Urothelium cell line (cell line): Measurements from ENCODE around the gene DOC2B.
"Not testable (repeated sequence)": the region's sequence is repeated elsewhere in the genome, so short reads cannot be mapped to it uniquely, and the experiment has no call there.

ENCODE experiments used
- DNase-seq: peaks from one replicate; pipeline ENCODE4 v3.0.0; 2011; ENCODE audit warnings: low spot score, mixed read lengths
- FAIRE-seq: peaks from 2 replicates; lab custom pipeline; 2011; peaks lifted over from hg19 to GRCh38; lab: Jason Lieb, UNC

Gene DOC2B

DNA sequence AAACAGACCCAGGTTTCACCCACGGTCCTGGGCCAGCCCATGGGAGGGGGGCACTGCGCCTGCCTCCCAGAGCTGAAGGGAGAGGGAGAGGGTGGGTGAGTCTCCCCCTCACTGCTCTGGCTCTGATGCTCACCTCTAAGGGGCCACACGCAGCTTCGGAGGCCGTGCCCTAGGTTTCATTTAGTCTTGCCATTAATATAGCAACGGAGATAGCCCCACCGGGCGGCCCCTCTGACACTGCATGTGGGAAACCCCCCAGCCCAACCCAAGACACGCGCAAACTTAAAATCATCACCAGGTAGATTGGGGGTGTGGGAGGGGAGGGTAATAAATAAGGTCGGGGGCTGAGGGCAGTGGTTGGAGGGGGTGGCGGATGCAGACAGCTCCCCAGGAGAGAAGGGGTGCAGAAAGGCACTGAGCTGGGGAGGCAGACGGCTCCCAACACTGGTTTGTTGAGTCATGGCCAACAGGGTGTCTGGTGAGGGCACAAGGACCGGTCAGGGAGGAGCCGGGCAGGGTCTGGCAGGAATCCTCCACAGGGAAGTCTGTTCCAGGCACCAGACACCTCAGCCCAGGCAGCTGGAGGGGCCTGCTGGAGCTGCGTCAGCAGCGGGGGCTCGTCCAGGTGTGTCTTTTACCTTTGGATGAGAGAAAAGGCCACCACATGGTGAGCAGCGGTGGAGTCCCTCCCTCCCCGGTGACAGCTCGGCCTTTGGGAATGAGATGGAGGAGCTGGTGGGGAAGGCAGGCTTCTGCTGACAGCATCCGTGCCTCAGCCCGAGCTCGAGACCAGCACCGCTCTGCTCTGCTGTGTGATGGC is 32.0 kb upstream of the DOC2B start:
- FAIRE-seq (no peak), DNase-seq (no peak)

DNA sequence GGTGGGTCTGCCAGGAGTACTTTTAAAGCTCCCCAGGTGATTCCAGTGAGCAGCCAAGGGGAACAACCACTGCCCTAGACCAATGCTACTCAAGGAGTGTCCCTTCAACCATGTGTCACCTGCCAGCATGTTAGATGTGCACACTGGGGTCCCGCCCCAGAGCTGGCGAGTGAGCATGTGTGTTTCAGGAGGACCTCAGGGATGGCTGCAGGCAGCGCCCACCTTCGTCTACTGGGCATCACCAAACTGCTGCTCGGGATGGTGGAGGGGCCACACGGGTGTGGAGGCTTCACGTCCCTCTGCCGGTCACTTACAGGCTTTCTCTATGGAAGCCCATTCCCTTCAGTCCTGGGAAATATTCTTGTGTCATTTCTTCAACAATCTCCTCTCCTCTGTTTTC is 29.0 kb upstream of the DOC2B start:
- no peak for FAIRE-seq
- DNase-seq, result no peak

DNA sequence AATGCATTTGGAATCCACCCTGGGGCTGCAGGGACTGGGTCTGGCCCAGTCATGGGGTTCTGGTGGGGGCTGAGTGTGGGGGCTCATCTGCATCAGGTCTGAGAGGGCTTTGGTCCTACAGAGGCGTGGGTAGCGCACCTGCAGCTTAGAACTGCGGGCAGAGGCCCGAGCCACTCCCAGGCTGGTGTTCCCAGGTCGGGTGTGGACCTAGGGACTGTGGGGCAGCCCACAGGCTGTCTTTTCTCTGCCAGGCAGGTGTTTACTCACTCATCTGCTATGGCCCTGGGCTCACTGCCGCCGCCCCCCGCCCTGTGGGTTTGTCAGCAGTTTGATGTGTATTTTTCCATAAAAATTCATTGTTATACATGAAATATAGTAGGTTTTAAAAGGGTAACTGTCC is 27.0 kb upstream of the DOC2B start:
- FAIRE-seq, result no peak
- no peak for DNase-seq

DNA sequence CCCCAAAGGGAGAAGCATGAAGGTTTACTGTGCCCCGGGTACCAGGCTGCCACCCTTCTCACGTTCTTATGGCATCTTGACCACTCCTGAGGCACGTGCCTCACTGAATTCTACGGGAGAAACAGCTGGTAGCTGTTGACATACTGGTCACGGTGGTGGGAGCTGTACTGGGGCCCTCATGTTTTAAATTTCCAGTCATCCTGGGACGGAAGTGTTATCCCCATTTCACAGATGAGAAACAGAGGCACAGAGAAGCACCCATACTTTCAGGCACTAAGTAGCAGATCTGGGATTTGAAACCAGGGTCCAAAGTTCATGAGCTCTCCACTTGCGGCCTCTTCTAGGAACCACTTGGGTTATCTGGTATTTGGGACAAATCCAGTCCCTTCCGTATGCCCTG is 26.3 kb upstream of the DOC2B start:
- DNase-seq, result no peak
- no peak for FAIRE-seq

DNA sequence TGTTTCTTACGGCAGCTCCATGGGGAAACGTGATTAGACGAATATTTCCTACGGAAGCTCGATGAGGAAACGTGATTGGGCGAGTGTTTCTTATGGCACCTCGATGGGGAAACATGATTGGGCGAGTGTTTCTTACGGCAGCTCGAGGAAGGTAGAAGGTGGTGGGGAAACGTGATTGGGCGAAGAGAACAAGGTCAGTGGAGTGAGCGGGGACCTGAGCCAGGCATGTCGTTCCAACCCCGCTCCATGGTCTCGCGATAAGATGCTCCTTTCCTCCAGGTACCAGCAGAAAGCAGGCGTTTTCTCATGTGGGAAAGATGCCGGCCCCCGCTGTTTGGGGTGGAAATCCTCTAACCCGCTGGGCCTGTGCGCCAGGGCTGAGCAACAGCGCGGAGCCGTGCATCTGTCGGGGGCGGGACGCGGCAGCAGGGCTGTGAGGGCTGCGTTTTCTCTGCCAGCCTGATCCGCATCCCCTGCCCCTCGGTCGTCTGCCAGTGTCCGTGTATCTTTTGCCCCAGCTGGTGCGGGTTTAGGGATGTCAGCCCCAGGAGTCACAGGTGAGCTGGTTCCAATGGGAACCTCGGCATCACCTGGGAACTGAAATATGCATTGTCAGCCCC is 25.6 kb upstream of the DOC2B start:
- FAIRE-seq (no peak), DNase-seq (no peak)

DNA sequence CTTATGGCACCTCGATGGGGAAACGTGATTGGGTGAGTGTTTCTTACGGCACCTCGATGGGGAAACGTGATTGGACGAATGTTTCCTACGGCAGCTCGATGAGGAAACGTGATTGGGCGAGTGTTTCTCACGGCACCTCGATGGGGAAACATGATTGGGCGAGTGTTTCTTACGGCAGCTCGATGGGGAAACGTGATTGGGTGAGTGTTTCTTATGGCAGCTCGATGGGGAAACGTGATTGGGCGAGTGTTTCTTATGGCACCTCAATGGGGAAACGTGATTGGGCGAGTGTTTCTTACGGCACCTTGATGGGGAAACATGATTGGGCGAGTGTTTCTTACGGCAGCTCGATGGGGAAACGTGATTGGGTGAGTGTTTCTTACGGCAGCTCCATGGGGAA is 25.0 kb upstream of the DOC2B start:
- FAIRE-seq, DNase-seq: not testable (repeated sequence)

DNA sequence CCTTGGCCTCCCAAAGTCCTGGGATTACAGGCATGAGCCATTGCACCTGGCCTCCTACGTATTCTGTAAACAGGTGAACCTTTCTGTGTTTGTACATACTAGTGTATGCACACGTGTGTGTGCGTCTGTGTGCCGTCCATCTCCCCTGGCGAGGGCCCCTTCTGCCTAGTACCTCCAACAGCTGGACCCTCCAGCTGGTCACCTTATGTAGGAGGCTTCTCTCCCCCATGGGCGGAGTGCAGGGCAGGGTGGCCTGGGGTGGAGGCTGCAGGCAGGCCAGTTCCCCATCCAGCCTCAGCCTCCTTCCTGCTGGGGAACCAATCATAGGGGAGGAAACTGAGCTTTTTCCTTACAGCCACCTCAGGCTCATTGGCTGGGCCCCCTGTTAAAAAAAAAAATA is 24.4 kb upstream of the DOC2B start:
- FAIRE-seq, result no peak
- DNase-seq, result no peak

DNA sequence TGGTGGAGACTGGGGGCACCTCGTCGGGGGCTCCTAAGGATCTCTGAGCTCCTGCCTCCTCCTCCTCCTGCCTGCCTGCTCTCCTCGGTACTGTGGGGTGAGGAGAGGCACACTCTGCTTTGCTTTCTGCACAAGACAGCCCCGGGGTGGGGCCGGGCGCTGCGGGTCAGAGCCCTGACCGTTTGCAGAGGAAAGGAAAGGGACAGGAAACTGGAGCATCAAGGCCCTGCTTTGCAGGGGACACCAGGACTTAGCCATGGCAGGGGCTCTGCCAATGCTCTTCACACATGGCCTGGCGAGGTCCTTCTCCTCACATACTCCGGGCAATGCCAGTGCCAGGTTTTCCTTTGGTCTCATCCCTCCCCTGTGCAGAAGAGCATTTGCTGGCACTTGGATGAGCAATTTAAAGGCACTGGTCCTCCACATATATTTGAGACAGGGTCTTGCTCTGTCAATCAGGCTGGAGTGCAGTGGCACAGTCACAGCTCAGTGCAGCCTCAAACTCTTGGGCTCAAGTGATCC is 23.8 kb upstream of the DOC2B start:
- FAIRE-seq (no peak), DNase-seq (no peak)

DNA sequence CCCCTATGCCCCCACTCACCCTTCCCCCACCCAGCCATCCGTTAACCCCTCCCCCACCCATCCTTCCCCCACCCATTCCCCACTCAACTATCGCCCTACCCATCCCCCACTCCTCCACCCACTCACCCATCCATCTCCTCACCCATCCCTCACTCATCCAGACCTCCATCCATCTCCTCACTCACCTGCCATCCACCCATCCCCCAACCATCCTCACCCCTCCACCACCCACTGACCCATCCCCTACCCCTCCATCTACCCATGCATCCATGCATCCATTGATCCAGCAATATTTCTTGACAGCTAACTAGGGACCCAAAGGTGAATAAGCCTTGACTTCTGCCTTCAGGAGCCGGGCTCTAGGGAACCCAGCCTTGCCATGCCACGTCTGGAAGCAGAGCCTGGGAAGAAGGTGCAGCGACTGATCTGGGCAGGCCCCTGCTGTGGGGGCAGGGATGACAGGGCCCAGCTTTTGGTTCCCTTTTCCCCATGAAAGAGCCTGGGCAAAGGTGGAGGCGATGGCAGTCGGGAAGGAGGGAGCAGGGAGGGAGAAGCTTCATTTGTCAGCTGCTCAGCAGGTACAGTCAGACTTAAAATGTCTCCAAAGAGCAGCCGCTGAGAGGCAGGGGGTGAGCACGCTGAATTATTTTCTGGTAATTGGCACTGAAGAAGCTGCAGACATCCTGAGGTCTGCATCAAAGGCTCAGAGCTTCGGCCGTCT is 23.1 kb upstream of the DOC2B start:
- no peak for FAIRE-seq
- no peak for DNase-seq

DNA sequence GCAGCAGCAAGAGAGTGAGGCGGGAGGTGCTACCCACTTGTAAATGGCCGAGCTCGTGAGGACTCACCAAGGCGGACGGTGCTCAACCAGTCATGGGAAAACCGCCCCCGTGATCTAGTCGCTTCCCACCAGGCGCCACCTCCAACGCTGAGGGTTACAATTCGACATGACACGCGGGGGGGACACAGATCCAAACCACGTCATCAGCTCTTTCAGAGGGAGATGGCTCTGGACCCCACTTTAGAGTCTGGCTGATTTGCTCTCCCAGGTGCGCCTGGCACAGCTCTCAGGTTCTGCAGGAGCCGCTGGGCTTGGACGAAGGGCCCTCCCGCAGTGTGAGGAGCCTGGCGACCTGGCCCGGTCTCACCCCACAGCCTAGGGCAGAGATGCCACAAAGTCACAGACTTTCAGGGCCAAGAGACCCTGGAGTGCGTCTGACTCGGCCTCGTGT is 21.1 kb upstream of the DOC2B start:
- DNase-seq, result no peak
- FAIRE-seq, result no peak

DNA sequence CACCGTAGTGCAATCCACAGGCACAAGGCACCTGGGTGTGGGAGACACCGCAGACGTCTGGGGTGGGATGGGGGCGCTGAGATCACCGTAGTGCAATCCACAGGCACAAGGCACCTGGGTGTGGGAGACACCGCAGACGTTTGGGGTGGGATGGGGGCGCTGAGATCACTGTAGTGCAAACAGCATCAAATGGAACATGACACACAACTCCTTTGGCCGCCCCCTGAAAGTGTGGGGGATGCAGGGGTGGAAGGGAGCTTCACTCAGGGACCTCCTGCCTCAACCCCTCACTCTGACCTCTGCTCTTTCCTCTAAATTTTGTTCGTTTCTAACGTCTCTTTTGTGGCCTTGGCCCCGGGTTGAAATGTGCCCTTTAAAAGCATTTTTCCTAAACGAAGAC is 20.3 kb upstream of the DOC2B start:
- not testable (repeated sequence) for DNase-seq, FAIRE-seq

DNA sequence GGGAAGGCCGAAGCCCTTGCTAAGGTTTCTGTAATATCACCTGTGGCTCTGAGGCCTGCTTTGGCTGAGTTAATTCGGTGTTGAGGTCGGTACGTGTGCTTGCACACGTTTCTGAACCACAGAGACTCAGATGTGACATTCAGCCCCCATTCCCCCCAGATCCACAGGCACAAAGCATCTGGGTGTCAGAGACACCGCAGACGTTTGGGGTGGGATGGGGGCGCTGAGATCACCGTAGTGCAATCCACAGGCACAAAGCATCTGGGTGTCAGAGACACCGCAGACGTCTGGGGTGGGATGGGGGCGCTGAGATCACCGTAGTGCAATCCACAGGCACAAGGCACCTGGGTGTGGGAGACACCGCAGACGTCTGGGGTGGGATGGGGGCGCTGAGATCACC is 19.8 kb upstream of the DOC2B start:
- peak; percentile 17 for DNase-seq
- not testable (repeated sequence) for FAIRE-seq

DNA sequence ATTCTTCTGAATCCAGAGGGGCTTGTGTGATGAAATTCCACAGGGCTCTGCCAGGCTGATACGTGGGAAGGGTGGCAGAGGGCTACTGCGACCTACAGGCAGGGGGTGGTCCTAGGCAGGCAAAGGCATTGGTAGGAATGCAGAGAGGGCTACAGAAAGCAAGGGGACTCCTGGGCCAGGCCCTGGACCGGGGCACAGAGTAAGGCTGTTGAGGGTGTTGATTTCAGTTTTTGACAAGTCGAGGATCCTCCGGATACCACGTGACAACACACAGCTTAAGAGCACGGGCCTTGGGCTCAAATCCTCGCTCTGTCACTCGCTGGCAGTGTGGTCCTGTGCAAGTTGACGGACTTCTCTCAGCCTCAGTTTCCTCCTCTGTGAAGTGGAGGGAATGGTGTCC is 19.1 kb upstream of the DOC2B start:
- FAIRE-seq (no peak), DNase-seq (no peak)

DNA sequence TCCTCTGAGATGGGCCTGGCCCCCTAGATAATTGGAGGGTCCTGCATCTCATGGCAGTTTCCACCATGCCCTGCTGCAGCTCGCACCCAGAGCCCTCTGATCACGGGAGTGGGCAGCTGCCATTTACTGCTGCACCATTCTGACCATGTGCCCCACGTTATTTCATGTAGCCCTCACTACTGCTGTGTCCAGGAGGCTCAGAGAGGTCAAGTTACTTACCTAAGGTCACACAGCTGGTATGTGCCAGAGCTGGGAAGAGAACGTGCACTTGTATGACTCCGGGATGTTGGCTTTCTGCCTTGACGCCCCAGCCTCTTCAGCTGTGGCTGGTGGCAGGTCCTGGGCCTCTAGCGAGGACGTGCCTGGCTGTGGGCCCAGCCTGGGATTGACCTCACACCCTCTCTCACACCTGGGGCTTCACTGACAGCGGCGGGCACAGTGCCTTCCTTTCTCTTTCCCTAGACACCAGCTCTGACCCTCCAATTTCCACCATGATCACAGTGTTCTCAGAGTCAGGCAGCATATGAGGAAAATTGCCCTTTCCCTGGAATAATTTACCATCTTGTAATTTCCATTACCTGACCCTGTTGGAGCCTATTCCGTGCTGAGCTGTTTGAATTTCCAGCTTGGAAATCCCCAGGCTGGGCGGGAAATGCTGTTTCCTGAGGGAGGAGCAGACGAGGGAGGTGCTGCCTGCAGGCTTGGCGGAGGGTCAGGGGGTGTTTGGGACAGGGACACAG is 18.5 kb upstream of the DOC2B start:
- FAIRE-seq (peak; percentile 35), DNase-seq (no peak)

DNA sequence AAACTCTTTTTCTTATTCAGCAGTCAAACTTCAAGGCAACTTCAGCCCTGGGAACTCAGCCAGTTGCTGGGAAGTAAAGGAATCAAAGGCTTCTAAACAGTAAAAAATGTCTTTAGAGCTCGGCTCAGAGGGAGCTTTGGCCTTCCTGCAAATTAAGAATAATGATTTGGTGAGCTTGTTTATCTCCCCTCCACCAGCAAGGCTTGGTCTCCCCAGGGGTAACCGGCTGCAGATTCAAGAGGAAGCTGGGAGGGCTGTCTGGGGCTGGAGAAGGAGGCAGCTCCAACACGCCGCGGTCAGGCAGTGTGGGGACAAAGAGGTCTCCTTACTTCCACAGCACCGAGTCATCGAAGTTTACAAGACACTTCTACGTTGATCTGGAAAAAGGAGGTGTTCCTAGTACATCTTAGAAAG is 17.7 kb upstream of the DOC2B start:
- FAIRE-seq (no peak), DNase-seq (no peak)

DNA sequence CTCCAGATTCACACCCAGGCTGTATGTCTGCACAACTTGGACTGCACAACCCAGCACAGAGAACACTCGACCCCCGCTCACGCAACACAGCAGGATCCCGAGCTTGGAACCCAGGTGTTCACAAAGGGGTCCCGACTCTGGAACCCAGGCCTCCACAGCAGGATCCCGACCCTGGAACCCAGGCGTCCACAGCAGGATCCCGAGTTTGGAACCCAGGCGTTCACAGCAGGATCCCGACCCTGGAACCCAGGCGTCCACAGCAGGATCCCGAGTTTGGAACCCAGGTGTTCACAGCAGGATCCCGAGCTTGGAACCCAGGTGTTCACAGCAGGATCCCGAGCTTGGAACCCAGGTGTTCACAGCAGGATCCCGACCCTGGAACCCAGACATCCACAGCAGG is 16.8 kb upstream of the DOC2B start:
- FAIRE-seq, DNase-seq: not testable (repeated sequence)

DNA sequence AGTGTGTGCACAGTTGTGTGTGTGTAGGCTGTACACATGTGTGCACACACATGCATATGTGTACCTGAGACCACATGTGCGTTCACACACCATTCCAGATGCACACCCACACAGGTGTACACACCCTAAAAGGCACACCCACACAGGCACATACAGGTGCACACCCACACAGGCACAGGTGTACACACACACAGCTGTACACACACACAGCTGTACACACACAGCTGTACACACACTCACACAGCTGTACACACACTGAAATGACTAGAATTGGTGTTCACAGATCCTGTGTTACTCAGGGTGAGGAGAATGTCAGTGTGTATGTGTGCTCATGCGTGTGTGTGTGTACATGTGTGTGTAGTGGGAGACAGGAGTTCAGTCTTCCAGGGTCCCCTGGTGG is 15.9 kb upstream of the DOC2B start:
- FAIRE-seq, result peak; percentile 84
- DNase-seq, result no peak

DNA sequence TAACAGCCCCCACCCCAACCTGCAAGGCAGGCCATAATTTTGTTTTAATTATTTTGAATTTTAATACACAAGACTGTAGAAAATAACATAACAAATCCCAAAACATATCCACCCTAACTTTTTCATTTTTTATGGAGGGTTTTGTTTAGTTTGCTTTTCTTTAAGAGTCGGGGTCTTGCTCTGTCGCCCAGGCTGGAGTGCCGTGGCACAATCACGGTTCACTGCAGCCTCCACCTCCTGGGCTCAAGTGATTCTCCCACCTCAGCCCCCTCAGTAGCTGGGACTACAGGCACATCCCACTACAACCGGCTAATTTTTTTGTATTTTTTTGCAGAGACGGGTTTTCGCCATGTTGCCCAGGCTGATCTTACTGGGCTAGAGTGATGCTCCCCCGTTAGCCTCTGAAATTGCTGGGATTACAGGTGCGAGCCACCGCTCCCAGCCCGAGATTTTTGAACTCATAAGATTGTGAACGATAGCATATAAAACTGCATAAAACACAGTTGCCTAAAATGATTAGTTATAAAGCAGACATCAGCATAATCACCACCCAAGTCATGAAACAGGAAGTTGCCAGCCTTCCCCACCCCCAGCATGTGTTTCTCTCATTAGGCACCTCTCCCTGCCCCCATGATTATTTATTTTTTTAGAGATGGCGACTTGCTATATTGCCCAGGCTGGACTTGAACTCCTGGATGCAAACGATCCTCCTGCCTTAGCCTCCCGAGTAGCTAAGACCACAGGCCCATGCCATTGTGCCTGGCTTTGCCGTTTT is 13.6 kb upstream of the DOC2B start:
- DNase-seq (no peak), FAIRE-seq (no peak)

DNA sequence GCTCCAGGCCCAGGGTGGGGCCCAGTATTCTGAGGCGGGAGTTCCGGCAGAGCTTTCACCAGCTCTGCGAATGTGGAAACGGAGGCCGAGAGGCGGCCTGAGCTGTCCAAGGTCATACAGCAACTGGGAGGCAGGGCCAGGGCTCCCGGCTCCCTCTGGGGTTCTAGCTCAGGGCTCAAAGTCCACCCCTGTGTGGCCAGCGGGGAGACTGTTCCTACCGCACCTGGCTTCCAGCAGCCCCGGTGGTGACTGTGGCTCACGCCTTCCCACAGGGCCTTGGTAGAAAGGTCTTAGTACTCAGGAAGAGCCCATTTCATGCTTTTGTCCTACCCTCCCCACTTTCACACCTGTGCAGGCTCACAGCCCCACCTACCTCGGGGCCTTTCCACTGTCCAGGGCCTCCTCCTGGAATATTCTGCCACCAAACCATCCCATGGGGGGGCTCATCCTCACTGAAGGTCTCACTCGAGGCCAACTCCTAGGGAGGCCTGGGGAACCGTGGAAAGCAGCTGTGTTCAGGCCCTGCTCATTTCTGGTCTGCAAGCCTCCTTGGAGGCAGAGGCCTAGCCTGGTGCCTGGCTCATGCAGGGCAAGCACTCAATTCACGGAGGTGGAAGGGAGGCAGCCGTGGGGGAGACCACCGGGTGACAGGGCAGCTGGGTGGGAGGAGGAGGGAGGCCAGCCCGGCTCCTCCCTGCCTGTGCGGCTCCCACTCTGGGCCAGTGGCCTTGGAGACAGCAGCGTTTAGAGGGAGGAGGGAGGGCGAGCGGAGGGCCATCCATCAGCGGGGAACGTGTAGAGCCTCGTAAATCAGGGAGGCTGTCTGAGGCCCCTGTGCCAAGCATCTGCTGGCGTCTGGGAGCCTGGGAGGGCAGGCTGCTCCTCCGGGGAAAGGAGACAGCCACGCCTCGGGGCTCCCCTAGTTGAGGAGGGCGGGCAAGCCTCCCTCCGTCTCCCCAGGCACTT is 12.7 kb upstream of the DOC2B start:
- DNase-seq (peak; percentile 25), FAIRE-seq (no peak)
